ENCODE data around the gene ISOC2.

Gene ISOC2

GRCh38 chr19:55490478-55491432 lies 29.3 kb upstream of the ISOC2 start:
- DNase-seq (ENCODE audit: extremely low spot score): no peak
- no peak for TF ChIP-seq CTCF (IDR thresholded peaks at IDR 0.05; ENCODE audit: control extremely low read depth, extremely low read depth, low read depth, missing control alignments)
- POLR2A ChIA-PET: no interaction called here
- CTCF ChIA-PET: interaction anchor here (8.2 kb wide), 1 partner anchor 14 kb away, joined by 43 read pairs; no protein-coding TSS in a partner anchor

DNA sequence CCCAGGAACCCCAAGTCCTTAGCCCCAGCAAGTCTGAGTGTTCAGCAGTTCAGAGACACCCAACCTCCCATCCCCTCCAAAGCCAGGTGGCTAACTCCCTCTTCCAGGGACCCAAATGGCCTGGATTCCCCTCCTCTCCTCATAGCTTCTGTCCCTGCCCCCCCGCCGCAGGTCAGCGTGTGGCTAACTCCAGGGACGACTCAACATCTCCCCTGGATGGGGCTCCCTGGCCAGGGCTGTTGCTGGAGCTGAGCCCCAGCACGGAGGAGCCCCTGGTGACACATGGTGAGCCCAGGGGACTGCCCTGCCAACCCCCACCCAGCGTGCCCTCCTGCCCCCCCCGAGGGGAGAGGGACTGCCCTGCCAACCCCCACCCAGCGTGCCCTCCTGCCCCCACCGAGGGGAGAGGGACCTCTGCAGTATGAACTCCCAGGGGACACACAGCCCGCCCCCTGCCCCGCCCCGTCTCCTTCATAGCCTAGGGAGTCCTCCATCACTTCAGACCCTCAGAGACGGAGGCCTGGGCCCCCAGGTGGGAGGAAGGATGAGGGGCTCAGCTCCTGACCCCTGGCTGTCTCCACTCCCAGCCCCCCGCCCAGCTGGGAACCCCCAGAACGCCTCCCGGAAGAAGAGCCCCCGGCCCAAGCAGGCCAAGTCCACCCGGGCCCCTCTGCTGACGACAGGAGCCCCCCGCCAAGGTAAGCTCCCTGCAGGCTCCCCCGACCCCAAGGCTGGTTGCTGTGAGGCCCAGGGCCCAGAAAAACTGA lies 28.5 kb upstream of the ISOC2 start:
- ChIA-PET POLR2A (interaction anchor here (0.6 to 0.8 kb wide), 2 partner anchors 109 to 374 kb away, joined by 3 to 4 read pairs; partner anchors contain the start of gene FIZ1), CTCF (interaction anchor here (8.2 kb wide), 1 partner anchor 15 kb away, joined by 43 read pairs; no protein-coding TSS in a partner anchor)
- DNase-seq (ENCODE audit: extremely low spot score): no peak
- no peak for TF ChIP-seq CTCF (IDR thresholded peaks at IDR 0.05; ENCODE audit: control extremely low read depth, extremely low read depth, low read depth, missing control alignments)

DNA sequence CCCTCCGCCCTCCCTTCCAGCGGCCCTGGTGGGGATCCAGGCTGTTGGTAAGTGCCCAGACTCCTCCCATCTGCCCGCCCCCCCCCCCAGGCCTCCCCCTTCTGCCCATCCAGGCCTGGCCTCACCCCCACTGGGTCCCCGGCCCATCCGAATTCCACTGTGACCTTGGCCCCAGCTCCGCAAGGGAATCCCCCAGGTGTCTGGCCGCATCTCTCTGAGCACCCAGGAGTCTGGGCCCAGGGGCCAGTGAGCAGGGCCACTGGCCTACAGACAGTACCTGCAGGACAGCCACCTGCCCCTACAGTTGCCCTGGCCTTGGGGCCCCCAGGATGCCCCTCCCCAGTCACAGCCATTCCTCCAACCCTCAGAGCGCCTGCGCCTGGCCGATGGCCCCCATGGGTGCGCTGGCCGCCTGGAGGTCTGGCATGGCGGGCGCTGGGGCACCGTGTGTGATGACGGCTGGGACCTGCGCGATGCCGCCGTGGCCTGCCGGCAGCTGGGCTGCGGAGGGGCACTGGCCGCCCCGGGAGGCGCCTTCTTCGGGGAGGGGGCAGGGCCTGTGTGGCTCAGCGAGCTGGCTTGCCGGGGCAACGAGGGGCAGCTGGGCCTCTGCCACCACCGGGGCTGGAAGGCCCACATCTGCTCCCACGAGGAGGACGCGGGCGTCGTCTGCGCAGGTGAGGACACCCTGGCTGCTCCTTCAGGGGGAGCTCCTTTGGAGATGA lies 27.7 kb upstream of the ISOC2 start:
- CTCF ChIA-PET: interaction anchor here (6.3 to 8.2 kb wide), 2 partner anchors 15 to 21 kb away, joined by 37 to 43 read pairs; no protein-coding TSS in a partner anchor
- no peak for DNase-seq (ENCODE audit: extremely low spot score)
- POLR2A ChIA-PET: interaction anchor here (0.6 to 0.8 kb wide), 2 partner anchors 110 to 373 kb away, joined by 3 to 4 read pairs; partner anchors contain the start of gene FIZ1
- TF ChIP-seq CTCF (IDR thresholded peaks at IDR 0.05; ENCODE audit: control extremely low read depth, extremely low read depth, low read depth, missing control alignments): no peak

- TF ChIP-seq CTCF (IDR thresholded peaks at IDR 0.05; ENCODE audit: control extremely low read depth, extremely low read depth, low read depth, missing control alignments): no peak
- ChIA-PET POLR2A (no interaction called here), CTCF (interaction anchor here (5.3 to 8.2 kb wide), 3 partner anchors 16 to 20 kb away, joined by 37 to 44 read pairs (median 43); no protein-coding TSS in a partner anchor)
- DNase-seq (ENCODE audit: extremely low spot score): no peak
These were observed 26.7 kb upstream of the ISOC2 start, which contains the start of gene SSC5D for GRCh38 chr19:55487924-55488687. Gene SSC5D (plus strand): TSS chr19:55488436. CDS start chr19:55488590, 154 bp downstream.

- DNase-seq (ENCODE audit: extremely low spot score): peak; percentile 42
- CTCF ChIA-PET: interaction anchor here (1.3 to 6.3 kb wide), 3 partner anchors 17 to 145 kb away, joined by 5 to 44 read pairs (median 37); no protein-coding TSS in a partner anchor
These were observed 25.8 kb upstream of the ISOC2 start for GRCh38 chr19:55486971-55487923.

More at GRCh38 chr19:55486971-55487923, 25.8 kb upstream of the ISOC2 start:
- TF ChIP-seq CTCF (IDR thresholded peaks at IDR 0.05; ENCODE audit: control extremely low read depth, extremely low read depth, low read depth, missing control alignments): no peak
- POLR2A ChIA-PET: no interaction called here
